Germinal center (tissue), 1 donor: ENCODE results near the gene SCRT2.

Experiments used
- DNase-seq: peaks from one replicate; pipeline ENCODE4 v3.0.0; 2012; ENCODE audit warnings: mixed read lengths, low spot score

SCRT2 gene

DNA sequence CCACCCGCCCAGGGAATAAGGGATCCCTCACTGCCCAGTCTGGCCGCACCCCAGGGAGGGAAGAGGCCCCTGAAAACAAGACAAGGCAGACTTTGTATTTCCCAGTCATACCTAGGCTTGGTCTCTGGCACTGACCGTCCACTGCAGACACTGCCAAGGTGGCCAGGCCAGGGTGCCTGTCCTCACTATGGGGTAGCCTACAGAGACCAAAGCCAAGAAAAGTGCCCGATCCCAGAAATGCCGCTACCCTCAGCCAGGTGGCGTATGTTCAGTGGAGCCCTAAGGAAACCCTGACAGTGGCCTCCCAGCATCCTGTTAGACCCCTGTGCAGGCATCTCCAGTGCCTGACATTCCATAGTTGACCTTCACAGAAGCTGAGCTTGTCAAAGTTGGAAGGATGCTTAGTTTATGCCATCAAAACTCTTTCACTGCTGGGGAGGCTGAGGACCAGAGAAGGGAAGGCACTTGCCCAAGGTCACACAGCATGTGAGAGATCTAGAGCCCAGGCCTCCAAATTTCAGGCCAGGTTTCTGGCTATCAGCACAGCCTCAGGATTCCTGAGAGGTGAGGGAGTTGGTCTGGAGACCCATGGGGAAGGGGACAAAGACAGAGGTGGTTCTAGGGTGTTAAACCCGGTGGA, 2.5 kb downstream of the SCRT2 start:
- DNase-seq: no peak

DNA sequence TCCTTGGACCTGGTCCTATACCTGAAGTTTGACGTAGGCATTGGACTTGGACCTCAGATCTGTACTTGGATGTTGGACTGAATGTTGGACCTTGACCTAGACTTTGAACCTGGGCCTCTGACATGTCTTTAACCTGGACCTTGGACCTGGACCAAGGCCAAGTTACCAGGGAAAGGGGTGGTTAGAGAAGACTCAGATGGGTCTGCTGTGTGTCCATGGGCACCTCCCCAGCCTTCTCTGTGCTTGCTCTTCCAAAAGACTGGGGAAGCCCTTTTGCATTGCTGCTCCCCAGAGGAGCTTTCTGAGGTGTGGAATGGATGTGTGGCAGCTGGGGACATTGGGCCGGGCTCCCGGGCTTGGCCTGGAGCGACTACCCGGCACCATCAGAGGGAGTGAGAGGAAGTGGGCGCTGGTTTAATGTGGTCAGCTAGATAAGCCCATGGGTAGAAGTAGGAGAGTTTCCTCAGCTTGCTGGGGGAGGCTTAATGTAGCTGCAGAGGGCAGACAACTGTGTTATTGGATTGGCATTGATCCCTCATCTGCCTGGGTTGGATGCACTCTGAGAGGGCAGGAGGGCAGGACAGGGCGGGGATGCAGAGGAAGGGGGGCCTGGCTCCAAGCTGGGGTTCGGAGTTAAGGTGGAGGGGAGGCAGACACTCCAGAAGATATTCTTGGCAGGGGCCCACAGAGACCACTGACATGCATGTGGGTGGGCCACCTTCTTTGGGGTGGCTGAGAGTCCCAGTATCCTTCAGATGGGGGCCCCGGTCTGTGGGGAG, 4.2 kb downstream of the SCRT2 start:
- no peak for DNase-seq

DNA sequence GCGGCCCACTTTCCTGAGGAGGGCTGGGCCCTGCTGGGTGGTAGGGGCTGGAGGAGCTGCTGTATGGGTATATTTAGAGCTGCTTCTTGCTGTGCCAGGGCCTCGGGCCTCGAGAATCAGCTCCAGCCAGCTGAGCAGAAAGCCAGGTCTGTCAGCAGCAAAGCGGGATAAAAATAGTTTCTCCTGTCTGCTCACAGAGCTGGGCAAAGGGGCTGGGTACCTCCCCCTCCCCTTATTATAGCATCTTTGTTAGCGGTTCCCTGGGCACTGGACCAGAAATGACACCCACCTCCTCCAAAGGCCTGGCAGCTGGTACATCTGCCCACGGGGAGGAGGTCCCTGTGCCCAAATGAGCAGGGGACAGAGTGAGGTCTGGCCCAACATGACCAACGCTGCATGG, 6.0 kb downstream of the SCRT2 start:
- DNase-seq: no peak

DNA sequence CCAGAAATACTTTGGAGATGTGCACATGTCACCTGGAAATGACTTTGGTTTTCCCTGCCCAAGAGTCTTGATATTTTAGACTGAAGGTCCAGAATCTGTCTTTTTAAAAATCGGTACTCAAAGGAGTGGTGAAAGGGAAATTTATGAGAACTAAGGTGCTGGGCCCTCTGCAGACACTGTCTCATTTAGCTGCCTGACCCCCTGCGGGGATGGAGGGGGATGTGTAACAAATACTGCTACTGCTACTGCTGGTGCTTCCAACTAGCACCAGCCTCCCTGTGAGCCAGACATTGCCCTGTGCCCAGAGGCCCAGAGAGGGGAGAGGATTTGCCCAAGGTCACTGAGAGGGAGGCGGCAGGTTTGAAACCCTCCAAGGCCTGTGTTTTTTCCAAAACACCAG, 7.0 kb downstream of the SCRT2 start:
- no peak for DNase-seq

DNA sequence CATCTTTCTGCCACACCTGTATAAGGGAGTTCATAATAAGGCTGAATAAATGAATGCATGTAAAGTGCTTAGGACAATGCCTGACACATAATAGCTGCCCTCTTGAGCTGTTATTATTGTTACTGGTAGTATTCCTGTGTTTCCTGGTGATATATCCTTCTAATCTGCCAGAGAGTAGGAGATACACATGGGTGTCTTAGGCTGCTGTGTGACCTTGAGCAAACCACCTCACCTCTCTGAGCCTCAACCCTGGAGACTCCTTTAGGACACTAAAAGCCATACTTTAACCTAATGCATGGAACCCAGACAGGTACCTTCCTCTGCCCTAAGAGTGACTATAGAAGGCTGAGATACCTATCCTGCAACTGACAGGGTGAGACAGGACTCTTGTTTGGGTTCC, 7.6 kb downstream of the SCRT2 start:
- no peak for DNase-seq

DNA sequence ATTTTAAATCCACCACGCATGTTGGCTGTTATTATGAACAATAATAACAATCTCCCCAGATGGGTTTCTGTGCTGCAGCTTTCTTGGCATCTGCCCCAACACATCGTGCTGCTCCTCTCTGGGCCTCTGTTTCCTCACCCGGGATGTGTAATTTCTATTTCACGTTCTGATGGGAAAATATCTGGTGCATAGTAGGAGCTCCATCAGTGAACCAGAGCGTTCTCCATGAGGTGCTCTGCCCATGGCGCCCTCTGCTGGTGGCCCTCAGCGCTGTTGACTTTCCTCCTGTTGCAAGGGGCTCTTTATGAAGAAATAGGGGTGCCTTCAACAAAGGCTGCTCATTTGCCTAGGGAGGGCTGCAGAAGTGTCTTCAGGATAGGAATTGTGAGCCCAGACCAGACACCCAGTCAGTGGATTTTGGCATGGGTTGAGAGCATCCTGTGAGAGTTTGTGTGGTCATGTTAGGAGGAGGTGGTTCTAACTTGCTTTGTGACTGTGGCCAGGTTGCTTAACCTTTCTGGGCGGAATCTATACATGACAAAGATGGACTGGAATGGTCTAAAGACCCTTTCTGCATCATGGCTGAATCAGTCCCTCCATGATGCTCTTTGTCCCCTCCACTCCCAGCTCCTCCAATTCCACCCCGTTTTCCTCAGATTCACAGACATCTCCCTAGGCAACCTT, 8.1 kb downstream of the SCRT2 start:
- DNase-seq: peak; percentile 56

DNA sequence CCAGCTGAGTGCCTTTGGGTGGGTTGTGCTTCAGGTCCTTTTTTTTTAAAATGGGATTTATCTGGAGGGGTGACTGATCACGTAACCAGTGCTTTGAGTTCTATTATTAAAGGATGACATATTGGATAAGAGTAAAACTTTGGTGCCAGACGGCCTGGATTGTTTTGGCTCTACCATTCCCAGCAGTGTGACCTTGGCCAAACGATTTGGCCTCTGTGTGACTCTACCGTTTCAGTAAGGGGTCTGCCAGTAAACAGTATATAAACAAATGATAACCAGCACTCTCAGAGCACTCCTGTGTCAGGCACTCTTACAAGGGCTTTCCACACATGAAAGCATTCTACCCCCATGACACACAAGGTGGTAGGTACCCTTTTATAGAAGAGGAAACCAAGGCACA, 8.7 kb downstream of the SCRT2 start:
- no peak for DNase-seq

DNA sequence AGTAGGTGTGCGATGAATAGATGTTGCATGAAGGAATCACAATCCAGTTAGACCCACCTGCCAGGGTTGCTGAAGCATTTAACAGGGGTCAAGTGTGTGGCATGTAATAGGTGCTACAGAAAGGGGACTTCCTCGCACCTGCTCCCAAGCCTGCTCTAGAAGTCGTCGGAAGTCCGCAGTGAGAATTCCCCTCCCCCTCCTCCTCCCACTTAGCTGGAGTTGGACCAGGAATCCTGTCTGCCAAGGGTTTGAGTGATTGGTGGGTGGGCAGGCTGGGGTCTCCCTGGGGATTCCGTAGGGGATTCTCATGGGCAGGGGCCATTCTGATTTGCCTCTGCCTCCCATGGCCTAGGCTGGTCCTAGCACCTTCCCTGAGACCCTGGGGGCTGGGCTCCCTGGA, 10.3 kb downstream of the SCRT2 start:
- no peak for DNase-seq

DNA sequence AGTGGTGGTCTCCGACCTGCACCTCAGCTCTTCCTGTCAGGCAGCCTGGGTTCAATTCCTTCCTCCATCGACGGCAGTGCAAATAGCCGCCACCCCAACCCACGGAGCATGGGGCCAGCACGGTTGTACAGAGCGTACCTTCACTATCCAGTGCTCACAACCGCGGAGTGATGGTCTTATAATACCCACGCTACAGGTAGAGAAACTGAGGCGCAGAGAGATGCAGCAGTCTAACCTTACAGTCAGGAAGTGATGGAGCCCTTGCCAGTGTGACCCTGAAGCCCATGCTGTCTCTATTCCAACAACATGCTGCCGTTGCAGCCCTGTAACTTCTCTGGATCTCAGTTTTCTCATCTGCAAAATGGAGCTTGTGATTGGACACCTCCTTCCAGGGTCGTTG, 11.0 kb downstream of the SCRT2 start:
- no peak for DNase-seq

DNA sequence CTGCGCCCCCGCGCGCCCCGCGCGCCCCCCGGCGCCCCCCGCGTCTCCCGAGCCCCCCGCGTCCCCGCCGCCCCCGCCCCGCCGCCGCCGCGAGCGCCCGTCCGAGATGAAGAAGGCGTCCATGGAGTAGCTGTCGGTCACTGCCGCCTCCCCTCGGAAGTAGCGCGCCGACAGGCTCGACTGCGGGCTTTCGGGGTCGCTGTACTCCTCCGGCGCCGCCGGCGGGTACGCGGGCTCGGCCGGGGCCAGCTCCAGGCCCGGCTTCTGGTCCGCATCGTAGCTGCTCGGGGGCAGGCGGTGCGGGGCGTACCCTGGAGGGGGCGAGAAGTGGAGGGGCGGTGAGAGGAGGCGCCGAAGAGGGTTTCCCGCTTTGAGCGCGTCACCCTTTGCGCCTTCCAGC, 11.5 kb downstream of the SCRT2 start:
- no peak for DNase-seq

DNA sequence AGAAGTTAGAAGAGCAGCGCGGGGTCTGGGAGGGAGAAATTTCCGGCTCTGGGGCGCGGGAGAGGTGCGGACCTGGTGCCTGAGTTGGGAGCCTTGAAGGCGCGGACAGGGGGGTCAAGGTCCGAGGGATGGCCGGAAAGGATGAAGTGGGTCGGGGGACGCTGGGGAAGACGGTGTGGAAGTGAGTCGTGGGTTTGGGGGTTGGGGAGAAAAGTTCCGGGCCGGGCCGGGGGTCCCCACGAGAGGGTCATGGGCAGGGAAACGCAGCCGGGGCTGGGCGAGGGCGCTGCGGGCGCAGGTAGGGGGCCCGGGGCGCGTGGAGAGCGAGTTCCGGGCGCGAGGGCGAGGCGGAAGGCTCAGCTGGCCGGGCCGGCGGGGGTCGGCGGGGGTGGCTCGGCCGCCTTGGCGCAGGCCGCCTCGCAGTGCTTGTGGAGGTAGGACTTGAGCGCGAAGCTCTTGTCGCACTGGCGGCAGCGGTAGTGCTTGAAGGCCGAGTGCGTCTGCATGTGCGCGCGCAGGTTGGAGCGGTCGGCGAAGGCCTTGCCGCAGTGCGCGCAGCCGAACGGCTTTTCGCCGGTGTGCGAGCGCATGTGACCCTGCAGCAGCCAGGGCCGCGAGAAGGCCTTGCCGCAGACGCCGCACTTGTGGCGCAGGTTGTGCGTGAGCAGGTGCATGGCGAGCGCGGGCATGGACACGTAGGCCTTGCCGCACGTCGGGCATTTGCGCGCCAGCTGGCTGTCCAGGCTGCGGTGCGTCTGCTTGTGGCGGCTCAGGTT, 12.1 kb downstream of the SCRT2 start:
- no peak for DNase-seq

DNA sequence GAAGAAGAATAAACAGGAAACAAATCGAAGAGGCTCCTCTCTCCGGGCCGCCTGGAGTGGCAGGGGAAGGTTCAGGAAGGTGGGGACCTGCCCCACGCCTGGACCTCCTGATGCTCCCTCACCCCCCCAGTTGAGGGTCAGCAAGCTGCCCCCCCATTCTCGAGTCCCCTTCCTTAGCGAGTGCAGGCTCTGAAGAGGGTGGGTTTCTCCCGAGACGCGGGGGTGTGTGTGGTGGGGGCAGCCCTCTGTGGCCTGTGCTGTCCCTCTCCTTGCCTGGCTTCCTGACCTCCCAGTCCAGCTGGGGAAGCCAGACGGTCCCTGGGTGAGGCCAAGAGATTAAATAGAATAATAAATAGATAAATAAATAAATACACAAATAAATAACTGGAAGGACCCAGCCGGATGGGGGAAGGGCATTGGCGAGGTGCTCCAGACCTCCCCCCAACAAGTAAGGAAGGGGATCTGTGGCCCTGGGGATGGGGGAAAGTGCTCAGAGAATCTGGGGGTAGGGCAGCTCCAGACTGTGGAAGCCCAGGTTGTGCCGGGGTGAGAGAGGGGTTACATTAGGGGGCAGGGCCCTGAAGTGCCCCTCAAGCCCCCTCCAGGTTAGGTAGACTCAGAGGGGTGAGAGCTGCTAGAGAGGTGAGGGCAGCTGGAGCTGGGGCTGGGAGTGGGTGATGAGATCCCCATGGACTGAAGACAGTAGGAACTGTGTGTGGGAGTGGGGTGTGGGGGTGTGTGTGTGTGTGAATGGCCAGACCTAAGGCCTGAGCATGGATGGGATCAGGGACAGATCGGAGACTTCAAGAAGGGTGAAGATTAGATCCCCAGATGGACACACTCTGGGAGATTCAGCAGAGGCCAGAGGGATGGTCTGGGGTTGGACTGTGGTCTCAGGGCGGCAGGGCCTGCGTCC, 13.1 kb downstream of the SCRT2 start:
- DNase-seq: no peak

DNA sequence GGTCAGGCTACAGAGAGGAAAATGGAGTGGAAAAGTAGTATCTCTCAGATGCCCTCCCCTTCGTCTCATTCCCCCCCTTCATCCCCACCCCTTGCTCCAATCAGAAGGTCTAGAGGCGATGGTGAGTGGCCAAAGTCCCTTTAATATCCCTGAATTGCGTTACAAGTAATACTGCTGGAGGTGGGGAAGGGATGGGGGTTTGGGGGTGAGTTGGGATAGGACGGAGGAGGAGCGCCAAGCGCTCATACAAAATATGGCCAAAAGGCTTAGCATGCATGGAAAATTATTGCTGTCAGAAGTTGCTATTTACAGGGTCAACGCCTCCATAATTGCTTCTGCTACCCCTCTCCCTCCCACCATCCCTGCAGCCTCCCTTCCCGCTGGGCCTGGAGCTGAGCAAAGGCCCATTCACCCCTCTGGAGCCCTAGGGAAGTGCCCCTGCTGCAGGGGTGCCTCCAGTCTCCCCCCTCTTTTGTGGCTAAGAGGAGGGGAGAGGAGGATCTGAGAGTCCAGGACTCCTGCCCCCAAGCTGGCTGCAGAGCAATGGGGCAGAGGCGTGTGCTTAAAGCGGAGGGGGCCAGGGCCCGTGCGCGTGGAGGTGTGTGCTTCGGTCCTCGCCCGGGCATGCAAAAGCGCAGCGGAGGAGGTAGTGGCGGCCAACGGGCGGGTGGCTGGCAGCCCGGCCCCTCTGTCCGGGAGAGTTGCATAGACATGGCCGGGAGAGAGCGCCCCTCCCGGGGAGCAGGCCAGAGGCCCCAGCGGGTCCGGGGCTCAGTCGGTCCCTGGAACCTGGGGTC, 13.9 kb downstream of the SCRT2 start:
- DNase-seq: no peak

DNA sequence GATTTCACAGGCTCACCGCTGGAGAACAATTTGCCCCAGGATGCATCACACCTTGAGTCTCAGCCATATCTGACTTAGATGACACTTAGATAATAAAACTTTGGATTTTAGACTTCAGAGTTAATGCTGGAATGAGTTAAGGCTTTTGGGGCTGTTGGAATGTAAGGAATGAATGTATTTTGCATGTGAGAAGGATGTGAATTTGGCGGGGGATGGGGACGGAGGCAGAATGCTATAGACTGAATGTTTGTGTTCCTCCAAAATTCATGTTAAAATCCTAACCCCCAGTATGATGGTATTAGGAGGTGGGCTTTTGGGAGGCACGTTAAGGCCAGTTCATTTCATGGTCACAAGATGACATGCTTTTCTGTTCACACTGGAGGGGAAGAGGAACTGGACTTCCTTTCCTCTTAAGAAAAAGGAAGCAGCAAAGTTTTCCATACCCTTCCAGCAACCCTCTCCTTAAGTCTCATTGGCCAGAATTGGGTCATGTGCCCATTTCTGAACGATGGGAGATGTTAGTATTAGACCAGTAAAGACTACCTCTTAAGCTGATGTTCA, 16.8 kb downstream of the SCRT2 start:
- DNase-seq: no peak

DNA sequence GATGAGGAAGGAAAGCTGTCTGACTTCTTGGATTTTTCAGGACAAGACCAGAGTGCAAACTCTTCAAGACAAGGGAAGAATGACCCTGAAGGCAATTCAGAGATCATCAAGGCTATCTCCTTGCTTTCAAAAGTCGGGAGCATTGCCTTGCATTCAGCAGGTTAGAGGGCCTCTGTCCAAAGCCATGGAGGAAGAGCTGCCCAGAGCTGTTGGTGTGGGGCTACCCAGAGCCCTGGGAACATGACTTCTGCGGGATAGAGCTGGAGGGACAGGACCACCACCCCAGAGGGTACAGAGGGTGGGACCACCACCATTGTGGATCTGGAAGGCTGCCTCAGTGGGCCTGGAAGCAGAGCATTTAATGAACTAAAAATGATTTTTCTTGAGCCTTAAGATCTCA, 17.4 kb downstream of the SCRT2 start:
- DNase-seq: no peak

DNA sequence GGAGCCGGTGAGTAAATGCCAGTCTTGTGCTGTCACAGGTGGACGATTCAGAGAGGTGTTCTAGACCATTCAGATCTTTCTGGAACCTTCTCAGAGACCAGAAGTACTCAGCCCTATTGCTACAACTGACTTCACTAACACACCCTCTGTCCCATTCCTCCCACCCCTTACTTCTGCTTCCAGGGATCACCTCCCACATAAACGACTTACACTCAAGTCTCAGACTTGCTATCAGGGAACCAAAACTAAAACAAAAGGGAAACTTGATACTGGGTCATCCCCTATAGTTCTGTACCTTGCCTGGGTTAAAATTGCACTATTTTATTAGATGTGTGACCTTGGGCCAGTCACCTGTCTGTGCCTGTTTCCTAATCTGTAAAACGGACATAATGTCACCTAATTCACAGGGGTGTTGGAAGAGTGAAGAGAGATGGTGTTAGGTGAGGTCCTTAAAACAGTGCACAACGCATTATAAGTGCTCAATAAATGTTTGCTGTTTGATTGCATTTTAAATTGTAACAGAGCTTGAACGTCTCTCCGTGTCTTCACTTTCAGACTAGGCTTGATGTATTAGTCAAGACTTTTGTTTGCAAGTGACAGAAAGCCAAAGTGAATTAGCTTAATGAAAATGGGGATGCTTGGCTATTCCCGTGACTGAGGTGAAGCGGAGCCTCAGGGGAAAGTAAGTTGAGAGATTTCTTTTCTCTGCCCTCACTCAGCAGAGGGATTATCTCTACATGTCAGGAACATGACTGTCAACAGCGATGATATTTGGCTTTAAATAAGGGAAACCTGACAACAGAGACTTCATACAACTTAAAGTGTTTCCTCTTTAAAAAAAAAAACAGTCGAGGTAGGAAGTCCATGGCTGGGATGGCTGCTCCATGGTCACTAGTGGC, 19.6 kb downstream of the SCRT2 start:
- no peak for DNase-seq

DNA sequence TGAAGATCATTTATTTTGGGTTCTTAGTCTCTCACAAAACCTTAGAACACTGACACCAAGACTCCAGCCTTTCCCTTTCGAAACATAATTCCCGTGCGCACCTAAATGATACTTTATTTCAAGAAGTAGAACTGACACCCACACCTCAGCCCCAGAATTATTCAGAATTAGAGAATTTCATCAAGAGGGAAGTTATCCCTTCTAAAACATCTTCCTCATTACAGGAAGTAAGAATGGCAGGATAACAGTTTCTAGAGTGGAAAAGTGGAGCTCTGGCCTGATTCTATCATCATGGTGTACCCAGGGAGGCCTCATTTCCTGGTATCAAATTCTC, 21.2 kb downstream of the SCRT2 start:
- no peak for DNase-seq

DNA sequence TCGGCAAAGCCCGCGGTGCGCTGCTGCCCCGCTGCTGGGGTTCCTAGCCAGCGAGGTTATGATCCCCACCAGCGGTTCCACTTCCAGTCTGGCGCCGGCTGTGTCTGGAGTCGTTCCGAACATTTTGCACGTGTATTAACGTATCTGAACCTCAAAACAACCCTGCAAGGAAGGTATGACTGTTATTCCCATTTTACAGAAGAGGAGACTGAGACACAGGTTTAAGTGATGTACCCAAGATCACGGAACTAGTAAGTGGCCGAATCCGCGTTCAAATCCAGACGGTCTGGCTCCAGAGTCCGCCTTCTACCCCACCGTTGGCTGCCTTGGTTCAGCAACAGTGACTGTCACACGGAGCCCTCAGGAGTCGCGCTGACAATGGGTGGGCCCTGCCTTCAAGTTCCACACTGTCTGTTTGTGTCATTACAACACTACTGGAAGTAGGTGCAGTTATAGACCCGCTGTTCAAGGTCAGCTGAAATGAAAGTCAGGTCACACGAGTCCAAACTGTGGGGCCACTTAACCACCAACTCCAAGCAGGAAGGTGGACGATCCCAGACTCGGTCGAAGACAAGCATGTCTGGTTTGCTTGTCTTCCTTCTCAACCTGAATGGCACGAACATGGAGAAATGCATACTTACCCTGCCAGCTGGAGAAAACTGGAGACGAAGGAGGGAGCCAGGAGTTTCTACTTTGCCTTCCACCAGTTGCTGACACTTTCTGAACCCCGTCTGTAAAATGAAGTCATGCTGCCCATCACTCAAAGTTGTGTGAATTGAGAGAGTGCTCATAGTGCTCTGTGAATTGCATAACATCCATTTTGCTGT, 21.8 kb downstream of the SCRT2 start:
- DNase-seq: no peak
